ENCODE data around the gene SYT13.
"Not testable (repeated sequence)": the region's sequence is repeated elsewhere in the genome, so short reads cannot be mapped to it uniquely, and the experiment has no call there.

Gene SYT13

GRCh38 chr11:45264839-45265515 lies 21.2 kb downstream of the SYT13 start:
- Mint-ChIP-seq H3K27ac (ENCODE audit: low read depth) (no peak overlapping the region), H3K4me1 (no peaks in the 10 kb centered on the region), H3K36me3 (ENCODE audit: insufficient read depth) (no peaks in the 10 kb centered on the region), H3K9me3 (no peaks in the 10 kb centered on the region), H3K4me3 (no peak overlapping the region), H3K27me3 (peaks cover 88% of the 10 kb centered on the region)
- no peak for ATAC-seq (replicated peaks; ENCODE audit: extremely low read depth, poor library complexity, severe bottlenecking)
- DNase-seq (ENCODE audit: low spot score in 2 of 2), result no peak

- ATAC-seq (replicated peaks; ENCODE audit: extremely low read depth, poor library complexity, severe bottlenecking), result no peak
- H3K4me1 Mint-ChIP-seq, result no peaks in the 10 kb centered on the region
- peaks cover 90% of the 10 kb centered on the region for H3K27me3 Mint-ChIP-seq
- no peaks in the 10 kb centered on the region for H3K9me3 Mint-ChIP-seq
- H3K27ac Mint-ChIP-seq (ENCODE audit: low read depth), result no peak overlapping the region
- H3K36me3 Mint-ChIP-seq (ENCODE audit: insufficient read depth), result no peaks in the 10 kb centered on the region
- H3K4me3 Mint-ChIP-seq, result no peak overlapping the region
- no peak for DNase-seq (ENCODE audit: low spot score in 2 of 2)
Measured at GRCh38 chr11:45263773-45264172, 22.4 kb downstream of the SYT13 start.

GRCh38 chr11:45262900-45263299 lies 23.2 kb downstream of the SYT13 start:
- DNase-seq (ENCODE audit: low spot score in 2 of 2) (no peak), ATAC-seq (replicated peaks; ENCODE audit: extremely low read depth, poor library complexity, severe bottlenecking) (no peak)
- no peaks in the 10 kb centered on the region for H3K4me1 Mint-ChIP-seq
- peaks cover 89% of the 10 kb centered on the region for H3K27me3 Mint-ChIP-seq
- no peaks in the 10 kb centered on the region for H3K9me3 Mint-ChIP-seq
- H3K36me3 Mint-ChIP-seq (ENCODE audit: insufficient read depth), result no peaks in the 10 kb centered on the region
- H3K27ac Mint-ChIP-seq (ENCODE audit: low read depth), result no peak overlapping the region
- no peak overlapping the region for H3K4me3 Mint-ChIP-seq

- Mint-ChIP-seq H3K27me3 (peaks cover 96% of the 10 kb centered on the region), H3K4me1 (no peaks in the 10 kb centered on the region), H3K36me3 (ENCODE audit: insufficient read depth) (no peaks in the 10 kb centered on the region), H3K9me3 (no peaks in the 10 kb centered on the region), H3K4me3 (no peak overlapping the region), H3K27ac (ENCODE audit: low read depth) (no peak overlapping the region)
- ATAC-seq (replicated peaks; ENCODE audit: extremely low read depth, poor library complexity, severe bottlenecking), result no peak
- no peak for DNase-seq (ENCODE audit: low spot score in 2 of 2)
Measured at GRCh38 chr11:45260071-45260470, 26.1 kb downstream of the SYT13 start.

GRCh38 chr11:45259592-45259991 lies 26.5 kb downstream of the SYT13 start:
- H3K4me3 Mint-ChIP-seq, result no peak overlapping the region
- H3K27ac Mint-ChIP-seq (ENCODE audit: low read depth), result no peak overlapping the region

GRCh38 chr11:45258982-45259530 lies 27.1 kb downstream of the SYT13 start:
- Mint-ChIP-seq H3K4me3 (no peak overlapping the region), H3K4me1 (no peaks in the 10 kb centered on the region), H3K27ac (ENCODE audit: low read depth) (no peak overlapping the region), H3K9me3 (no peaks in the 10 kb centered on the region), H3K36me3 (ENCODE audit: insufficient read depth) (no peaks in the 10 kb centered on the region), H3K27me3 (peaks cover 93% of the 10 kb centered on the region)
- DNase-seq (ENCODE audit: low spot score in 2 of 2) (no peak), ATAC-seq (replicated peaks; ENCODE audit: extremely low read depth, poor library complexity, severe bottlenecking) (no peak)

More at GRCh38 chr11:45259592-45259991, 26.5 kb downstream of the SYT13 start:
- ATAC-seq (replicated peaks; ENCODE audit: extremely low read depth, poor library complexity, severe bottlenecking) (no peak), DNase-seq (ENCODE audit: low spot score in 2 of 2) (no peak)
- Mint-ChIP-seq H3K4me1 (no peaks in the 10 kb centered on the region), H3K9me3 (no peaks in the 10 kb centered on the region), H3K36me3 (ENCODE audit: insufficient read depth) (no peaks in the 10 kb centered on the region), H3K27me3 (peaks cover 93% of the 10 kb centered on the region)

- DNase-seq (ENCODE audit: low spot score in 2 of 2) (no peak), ATAC-seq (replicated peaks; ENCODE audit: extremely low read depth, poor library complexity, severe bottlenecking) (no peak)
- H3K36me3 Mint-ChIP-seq (ENCODE audit: insufficient read depth), result no peaks in the 10 kb centered on the region
- H3K27me3 Mint-ChIP-seq, result peaks cover 76% of the 10 kb centered on the region
- no peak overlapping the region for H3K27ac Mint-ChIP-seq (ENCODE audit: low read depth)
- H3K4me1 Mint-ChIP-seq, result no peaks in the 10 kb centered on the region
- H3K9me3 Mint-ChIP-seq, result no peaks in the 10 kb centered on the region
- H3K4me3 Mint-ChIP-seq, result no peak overlapping the region
Measured at GRCh38 chr11:45254070-45254469, 32.1 kb downstream of the SYT13 start.

GRCh38 chr11:45253640-45254039 lies 32.5 kb downstream of the SYT13 start:
- Mint-ChIP-seq H3K4me3 (no peak overlapping the region), H3K27ac (ENCODE audit: low read depth) (no peak overlapping the region), H3K9me3 (no peaks in the 10 kb centered on the region), H3K36me3 (ENCODE audit: insufficient read depth) (no peaks in the 10 kb centered on the region), H3K27me3 (peaks cover 75% of the 10 kb centered on the region), H3K4me1 (no peaks in the 10 kb centered on the region)
- ATAC-seq (replicated peaks; ENCODE audit: extremely low read depth, poor library complexity, severe bottlenecking) (no peak), DNase-seq (ENCODE audit: low spot score in 2 of 2) (no peak)

- no peak for DNase-seq (ENCODE audit: low spot score in 2 of 2)
- no peaks in the 10 kb centered on the region for H3K4me1 Mint-ChIP-seq
- H3K36me3 Mint-ChIP-seq (ENCODE audit: insufficient read depth), result no peaks in the 10 kb centered on the region
- no peak overlapping the region for H3K27ac Mint-ChIP-seq (ENCODE audit: low read depth)
- H3K27me3 Mint-ChIP-seq, result peaks cover 69% of the 10 kb centered on the region
- no peaks in the 10 kb centered on the region for H3K9me3 Mint-ChIP-seq
- H3K4me3 Mint-ChIP-seq, result no peak overlapping the region
- no peak for ATAC-seq (replicated peaks; ENCODE audit: extremely low read depth, poor library complexity, severe bottlenecking)
Measured at GRCh38 chr11:45252877-45253276, 33.3 kb downstream of the SYT13 start.

- no peak overlapping the region for H3K27ac Mint-ChIP-seq (ENCODE audit: low read depth)
- H3K4me3 Mint-ChIP-seq, result no peak overlapping the region
- ATAC-seq (replicated peaks; ENCODE audit: extremely low read depth, poor library complexity, severe bottlenecking) (no peak), DNase-seq (ENCODE audit: low spot score in 2 of 2) (no peak)
- no peaks in the 10 kb centered on the region for H3K9me3 Mint-ChIP-seq
- H3K27me3 Mint-ChIP-seq, result peaks cover 64% of the 10 kb centered on the region
- H3K36me3 Mint-ChIP-seq (ENCODE audit: insufficient read depth), result no peaks in the 10 kb centered on the region
- H3K4me1 Mint-ChIP-seq, result no peaks in the 10 kb centered on the region
Measured at GRCh38 chr11:45252134-45252856, 33.8 kb downstream of the SYT13 start.

GRCh38 chr11:45250035-45250718 lies 36.0 kb downstream of the SYT13 start:
- peaks cover 53% of the 10 kb centered on the region for H3K27me3 Mint-ChIP-seq
- H3K4me1 Mint-ChIP-seq, result no peaks in the 10 kb centered on the region
- no peaks in the 10 kb centered on the region for H3K9me3 Mint-ChIP-seq
- no peak for DNase-seq (ENCODE audit: low spot score in 2 of 2)
- no peak overlapping the region for H3K4me3 Mint-ChIP-seq
- no peak overlapping the region for H3K27ac Mint-ChIP-seq (ENCODE audit: low read depth)
- ATAC-seq (replicated peaks; ENCODE audit: extremely low read depth, poor library complexity, severe bottlenecking), result no peak
- no peaks in the 10 kb centered on the region for H3K36me3 Mint-ChIP-seq (ENCODE audit: insufficient read depth)

- not testable (repeated sequence) for H3K4me1 Mint-ChIP-seq; H3K4me3 Mint-ChIP-seq; ATAC-seq (replicated peaks; ENCODE audit: extremely low read depth, poor library complexity, severe bottlenecking); H3K27ac Mint-ChIP-seq (ENCODE audit: low read depth); DNase-seq (ENCODE audit: low spot score in 2 of 2); H3K9me3 Mint-ChIP-seq; H3K36me3 Mint-ChIP-seq (ENCODE audit: insufficient read depth)
- peaks cover 49% of the 10 kb centered on the region for H3K27me3 Mint-ChIP-seq
Measured at GRCh38 chr11:45249372-45249771, 36.8 kb downstream of the SYT13 start.
